Effector CD4-positive, alpha-beta T cell (primary cell): ENCODE measurements around the gene SNAPIN.
A peak's percentile ranks its signal among the peaks of the same experiment; 100 is the strongest.
"Not testable (repeated sequence)": the region's sequence is repeated elsewhere in the genome, so short reads cannot be mapped to it uniquely, and the experiment has no call there.

Experiments used
- DNase-seq: peaks from one replicate; pipeline ENCODE4 v3.0.0-alpha.2; 2020

Gene SNAPIN

DNA sequence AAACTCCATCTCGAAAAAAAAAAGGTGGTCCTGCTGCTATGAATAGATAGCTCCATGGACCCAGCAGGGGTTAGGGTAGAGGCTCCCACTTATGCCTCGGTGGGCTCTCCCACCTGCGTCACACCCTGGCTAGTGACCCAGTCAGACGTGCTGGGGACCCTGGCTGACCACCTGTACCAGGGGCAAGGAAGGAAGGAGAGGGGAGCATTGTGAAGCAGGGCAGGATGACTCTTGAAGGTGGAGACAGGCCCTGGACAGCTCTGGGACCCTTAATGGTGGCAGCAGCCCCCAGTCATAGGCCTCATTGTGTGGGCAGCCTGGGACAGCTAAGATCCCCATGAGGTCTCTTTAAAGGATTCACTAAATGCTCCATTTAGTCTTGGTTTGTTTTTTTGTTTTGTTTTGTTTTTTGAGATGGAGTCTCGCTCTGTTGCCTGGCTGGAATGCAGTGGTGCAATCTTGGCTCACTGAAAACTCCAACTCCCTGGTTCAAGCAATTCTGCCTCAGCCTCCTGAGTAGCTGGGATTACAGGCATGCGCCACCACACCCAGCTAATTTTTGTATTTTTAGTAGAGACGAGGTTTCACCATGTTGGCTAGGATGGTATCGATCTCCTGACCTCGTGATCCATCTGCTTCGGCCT is 10.4 kb upstream of the SNAPIN start:
- no peak for DNase-seq

DNA sequence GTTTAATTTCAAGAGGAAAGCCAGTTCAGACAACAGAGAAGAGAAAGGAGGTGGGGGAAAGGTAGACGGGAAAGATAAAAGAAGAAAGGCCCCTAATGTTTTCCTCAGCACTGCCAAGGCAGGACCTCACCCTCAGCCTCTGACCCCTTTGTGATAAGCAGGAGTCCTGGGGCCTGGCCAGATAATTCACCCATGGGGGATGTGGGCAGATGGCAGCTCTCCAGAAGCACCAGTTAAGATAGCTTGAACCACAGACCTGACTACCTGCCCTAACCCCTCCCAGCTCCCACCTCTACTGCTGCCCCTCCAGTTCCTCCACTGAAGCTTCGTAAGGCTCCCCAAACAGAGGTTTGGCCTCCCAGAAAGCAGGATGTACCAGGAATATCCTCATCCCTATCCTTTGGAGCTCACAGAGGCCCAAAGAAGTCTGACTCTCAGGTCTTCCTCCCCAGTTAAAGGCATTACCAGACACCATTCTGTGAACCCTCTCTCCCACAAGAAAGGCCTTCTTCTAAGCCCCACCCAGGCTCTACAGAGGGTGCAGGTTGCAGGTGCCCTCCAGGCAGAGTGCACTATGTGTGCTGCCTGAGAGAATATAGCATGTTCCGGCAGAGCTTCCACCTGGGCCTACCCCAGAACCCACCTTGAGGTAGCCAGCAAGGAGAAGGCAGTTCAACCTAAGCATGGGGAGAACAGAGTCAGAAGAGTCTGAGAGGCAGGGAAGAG is 9.2 kb upstream of the SNAPIN start:
- no peak for DNase-seq

DNA sequence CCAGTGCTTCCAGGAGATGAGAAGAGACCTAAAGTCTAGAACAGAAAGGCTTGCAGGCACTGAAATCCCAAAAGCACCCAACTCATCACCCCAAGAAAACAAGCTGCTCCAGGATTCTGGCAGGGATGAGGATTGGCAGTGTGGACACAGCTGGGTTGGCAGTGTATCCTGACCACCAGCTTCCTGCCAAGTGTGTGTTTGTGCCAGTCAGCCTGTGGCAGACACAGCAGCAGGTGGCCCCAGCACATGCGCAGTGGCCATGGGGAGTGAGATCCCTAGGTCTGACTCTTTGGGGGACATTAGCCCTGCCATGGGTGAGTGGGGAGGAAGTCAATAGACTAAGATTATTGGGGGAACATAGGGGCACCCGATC is 8.7 kb upstream of the SNAPIN start:
- no peak for DNase-seq

DNA sequence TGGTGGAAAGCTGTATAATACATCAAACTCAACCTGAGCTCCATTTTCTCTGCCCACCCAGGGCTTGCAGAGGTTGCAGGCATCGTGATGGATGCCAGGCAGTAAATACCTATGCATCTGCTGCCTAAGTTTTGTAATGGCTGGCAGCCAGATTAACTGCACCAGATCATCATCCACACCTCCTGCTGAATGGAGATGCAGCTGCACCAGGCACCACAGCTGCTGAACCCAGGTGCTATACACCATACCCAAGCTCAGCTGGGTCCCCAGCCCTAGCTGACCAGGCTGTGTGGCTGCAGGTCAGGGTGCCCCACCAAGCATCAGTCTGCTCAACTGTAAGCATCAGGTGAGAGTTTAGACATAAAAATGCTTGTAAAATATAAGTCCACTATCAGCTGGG is 6.7 kb upstream of the SNAPIN start:
- DNase-seq = no peak

DNA sequence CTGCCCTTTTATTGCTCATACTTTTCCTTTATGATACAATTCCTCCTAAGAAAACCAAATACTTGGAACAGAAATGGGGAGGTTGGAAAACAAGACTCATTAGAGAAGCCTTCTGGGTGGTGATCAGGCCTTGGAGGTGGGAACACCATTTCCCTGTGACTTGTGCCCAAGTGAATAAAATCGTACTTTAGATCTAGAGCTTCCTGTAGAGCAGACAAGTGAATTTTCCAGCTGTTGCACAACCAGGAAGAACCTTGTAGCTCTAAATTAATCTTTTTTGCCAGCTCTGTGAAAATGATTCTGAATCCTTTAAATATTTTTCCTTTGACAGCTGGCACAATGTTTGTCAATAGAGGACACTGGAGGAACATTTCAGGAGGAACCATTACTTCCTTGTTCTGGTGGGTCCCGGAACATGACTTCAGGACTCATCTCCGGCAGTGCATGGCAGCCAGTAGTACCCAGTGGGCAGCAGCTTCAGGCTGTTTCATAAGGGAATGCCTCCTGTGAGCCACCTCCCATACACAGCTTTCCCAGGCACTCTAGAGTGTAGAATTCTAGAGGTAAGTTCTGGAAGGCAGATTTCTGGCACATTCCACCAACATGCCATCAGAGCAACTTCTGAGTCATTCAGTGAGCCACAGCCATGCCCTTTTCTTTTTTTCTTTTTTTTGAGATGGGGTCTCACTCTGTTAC is 5.5 kb upstream of the SNAPIN start:
- DNase-seq = no peak

DNA sequence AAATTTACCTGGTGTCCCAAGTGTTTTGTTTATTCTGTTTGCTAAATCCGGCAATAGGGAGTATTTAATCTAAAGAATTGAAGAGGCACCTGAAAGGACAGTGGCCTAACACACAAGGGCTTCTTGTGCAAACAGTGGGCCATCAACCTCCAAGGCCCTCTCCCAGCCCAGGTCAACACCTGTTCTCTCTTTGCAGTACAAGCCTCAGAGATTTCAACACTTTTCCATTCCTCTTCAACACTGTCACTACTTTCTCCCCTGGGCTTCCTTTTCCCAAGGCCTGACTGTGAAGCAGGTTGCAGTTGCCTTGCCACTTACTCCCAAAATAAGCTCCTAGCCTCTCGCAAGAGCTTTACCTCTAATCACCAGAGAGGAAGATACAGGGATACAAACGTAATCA is 3.2 kb upstream of the SNAPIN start:
- no peak for DNase-seq

DNA sequence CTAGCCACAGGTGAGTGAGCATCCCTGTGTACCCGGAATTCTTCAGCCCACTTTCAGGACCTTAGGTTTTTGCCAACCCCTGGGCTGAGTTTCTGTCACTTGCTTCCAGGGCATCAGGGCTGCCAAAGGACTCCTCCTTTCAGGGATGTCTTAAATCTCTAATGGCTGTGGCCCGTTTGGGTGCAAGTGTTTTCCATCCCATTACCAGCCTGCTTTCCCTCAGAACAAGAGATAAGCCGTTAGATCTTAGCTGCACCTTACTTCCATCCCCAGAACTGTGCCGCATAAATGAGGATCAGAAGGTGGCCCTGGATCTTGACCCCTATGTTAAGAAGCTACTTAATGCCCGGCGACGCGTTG is 652 bp downstream of the SNAPIN start:
- DNase-seq = no peak

DNA sequence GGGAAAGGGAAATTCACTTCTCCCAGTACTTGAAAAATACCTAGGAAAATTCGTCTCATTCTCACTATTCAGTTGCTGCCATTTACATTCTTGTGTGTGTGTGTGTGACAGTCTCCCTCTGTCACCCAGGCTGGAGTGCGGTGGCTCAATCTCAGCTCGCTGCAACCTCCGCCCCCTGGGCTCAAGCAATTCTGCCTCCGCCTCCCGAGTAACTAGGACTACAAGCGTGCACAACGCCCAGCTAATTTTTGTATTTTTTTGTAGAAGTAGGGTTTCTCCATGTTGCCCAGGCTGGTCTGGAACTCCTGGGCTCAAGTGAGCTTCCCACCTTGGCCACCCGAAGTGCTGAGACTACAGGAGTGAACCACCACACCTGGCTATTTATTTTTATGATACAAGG is 1.2 kb downstream of the SNAPIN start:
- no peak for DNase-seq

DNA sequence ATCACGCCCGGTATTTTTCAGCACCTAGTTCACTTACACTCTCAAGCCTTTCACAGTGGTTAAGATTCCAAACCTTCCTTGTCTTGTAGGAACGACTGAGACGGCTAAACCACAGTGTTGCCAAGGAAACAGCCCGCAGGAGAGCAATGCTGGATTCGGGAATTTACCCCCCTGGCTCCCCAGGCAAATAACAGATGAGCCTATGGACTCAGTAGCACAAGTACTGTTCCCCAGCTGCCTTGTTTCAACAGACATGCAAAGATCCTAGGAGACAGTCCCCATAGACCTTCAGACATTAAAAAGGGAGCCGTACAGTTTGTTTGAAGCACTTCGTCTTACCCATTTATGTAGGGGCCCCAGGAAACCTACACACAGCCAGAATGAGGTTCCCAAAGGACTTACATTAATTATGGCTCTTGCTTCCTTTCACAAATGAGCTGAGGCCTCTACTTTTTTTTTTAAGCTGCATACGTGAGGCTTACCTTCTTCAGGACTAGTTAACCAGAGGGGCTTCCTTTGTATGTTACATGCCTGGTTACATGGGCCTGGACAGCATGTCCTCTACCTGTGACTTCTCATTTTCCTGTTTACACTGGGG is 2.7 kb downstream of the SNAPIN start:
- DNase-seq = no peak

DNA sequence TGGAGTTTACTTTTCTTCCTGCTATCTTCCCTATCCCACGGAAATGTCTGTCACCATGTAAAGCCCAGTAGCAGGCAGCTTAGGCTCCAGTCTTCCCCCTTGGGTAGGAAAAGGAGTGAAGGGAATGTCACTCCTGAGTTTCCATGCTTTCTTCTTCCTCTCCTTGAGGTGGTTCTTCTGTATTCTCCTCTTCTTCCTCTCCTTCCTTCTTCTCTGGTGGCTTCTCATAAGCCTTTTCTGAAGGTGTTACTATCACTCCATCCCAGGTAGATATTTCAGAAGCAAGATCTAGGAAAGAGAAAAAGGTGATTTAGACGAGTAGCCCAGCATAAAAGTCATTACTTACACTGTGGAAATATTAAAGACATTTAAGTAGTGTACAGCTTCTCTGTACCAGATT is 3.8 kb downstream of the SNAPIN start:
- no peak for DNase-seq

DNA sequence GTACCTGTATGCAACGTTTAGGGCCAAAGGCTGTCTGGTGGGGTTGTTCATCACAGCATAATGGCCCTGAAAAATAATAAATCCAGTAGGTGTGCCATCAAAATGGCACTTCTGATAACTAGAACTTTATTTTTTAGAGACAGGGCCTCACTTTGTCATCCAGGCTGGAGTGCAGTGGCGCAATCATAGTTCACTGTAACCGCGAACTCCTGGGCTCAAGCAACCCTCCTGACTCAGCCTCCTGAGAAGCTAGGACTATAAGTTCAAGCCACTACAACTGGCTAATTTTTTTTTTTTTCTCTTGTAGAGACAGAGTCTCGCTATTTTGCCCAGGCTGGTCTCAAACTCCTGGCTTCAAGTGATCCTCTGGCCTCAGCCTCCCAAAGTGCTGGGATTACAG is 4.7 kb downstream of the SNAPIN start:
- DNase-seq = no peak

DNA sequence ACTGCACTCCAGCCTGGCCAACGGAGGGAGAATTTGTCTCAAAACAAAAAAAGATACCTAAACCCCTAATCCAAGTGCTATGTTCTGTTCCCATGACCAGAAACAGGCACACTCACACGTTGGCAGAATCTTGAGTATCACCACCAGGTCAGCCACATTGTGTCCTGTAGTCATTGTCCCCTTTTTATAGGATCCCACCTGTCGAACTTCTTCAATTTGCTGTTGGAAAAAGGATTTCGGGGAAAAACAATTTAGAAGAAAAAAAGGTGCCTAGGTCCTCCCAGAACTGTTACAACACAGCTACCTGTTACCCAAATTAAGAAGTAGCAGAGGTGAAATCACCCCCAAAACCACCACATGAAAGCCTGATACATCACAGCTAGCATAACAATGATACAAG is 8.9 kb downstream of the SNAPIN start:
- no peak for DNase-seq

DNA sequence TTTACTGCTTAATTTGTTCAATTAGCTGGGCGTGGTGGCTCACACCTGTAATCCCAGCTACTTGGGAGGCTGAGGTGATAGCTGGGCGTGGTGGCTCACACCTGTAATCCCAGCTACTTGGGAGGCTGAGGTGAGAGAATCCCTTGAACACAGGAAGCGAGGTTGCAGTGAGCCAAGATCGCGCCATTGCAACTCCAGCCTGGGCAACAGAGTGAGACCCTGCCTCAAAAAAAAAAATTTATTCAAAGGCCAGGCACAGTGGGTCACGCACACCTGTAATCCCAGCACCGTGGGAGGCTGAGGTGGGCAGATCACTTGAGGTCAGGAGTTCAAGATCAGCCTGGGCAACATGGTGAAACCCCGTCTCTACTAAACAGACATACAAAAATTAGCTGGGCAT is 10.2 kb downstream of the SNAPIN start:
- DNase-seq = not testable (repeated sequence)

DNA sequence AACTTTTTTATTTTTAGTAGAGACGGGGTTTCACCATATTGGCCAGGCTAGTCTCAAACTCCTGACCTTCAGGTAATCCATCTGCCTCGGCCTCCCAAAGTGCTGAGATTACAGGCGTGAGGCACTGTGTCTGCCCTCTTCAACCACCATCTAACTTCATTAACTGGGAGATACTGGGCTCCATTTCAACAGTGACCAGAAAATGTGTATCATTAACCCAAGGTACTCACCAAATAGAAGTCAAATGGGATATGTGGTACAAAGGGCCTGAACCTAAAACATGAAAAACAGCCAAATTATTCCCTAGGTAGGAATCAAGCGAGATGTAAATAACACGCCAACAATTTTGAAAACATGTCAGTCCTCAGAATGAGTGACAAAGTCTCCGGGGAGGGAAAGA is 11.1 kb downstream of the SNAPIN start:
- DNase-seq = no peak

DNA sequence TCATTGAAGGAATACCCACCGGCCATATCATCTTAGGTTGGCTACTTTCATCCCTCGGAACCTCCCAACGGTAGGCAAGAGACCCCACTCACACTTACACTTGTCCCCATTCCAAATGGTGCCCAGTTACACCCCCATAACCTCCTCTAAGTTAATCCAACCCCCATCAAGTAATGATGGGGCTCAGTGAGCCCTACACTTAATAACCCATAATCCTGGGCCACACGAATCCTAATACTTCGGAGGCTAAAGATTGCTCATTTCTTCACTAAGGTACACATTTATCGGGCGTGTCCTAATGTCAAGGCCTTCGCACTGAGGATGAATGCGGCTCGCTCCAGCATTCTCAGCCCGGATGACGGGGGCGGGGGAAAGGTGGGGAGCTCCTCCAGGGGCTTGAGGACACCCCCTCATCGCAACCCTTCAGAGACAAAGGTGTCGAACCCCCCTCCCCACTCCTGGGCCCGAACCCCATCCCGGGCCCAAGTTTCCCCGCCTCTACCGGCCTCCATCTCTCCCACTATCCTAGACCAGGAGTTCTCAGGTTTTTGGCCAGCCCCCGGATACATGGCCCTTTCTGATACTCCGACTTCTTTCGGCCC is 11.9 kb downstream of the SNAPIN start:
- no peak for DNase-seq

DNA sequence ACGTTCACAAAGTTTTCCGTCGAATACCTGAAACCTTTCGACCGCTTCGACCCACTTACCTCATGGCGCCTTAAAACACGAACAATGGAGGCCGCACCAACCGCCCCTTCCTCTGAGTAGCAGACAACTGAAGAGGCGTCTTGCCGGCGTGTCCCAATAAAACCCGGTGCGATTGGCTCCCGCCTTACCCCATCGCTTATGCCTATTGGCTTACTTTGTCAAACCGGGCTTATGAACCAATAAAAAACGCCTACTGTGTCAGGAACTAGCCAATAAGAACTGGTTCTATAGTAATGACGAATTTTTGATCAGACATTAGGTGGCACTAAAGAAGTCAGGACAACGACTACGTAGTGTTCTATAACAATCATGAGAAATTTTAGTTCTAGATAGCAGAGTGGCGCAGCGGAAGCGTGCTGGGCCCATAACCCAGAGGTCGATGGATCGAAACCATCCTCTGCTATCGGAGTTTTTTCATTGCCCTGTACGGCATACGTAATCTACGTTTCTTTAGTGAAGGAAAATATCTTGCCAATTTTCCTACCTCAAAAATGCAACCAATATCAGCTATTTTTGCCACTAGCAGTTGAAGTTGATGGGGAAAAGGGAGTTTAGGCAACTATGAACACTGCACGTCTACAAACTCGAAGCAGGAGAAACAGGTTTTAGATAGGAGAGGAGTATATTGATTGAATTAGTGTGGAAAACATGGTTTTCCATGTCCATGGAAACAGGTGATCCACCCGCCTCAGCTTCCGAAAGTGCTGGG is 12.5 kb downstream of the SNAPIN start, which contains the start of gene ILF2:
TSS of gene ILF2 (minus strand) at position 135 of the 769 bp plus-strand sequence. CDS start at position 64, 71 bp downstream.
- peak; percentile 97 for DNase-seq

DNA sequence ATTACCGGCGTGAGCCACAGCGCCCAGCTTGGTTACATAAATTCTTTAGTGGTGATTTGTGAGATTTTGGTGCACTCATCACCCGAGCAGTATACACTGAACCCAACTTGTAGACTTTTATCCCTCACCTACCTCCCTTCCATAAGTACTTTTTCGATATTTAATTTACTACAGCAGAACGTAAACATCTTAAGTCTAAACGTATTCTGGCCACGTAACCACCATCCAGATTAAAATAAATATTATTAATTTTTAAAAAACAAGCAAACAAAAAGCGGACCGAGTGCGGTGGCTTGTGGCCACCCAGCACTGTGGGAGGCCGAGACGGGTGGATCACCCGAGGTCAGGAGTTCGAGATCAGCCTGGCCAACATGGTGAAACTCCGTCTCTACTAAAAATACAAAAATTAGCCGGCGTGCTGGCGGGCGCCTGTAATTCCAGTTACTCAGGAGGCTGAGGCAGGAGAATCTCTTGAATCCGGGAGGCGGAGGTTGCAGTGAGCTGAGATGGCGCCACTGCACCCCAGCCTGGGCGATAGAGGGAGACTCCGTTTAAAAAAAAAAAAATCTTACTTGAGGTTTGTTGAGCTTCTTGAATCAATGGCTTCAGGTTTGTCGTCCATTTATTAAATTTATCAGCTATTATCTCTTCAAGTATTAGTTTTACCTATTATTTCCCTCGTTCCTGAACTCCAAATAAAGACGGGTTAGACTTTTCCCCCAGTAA is 13.3 kb downstream of the SNAPIN start:
- not testable (repeated sequence) for DNase-seq

DNA sequence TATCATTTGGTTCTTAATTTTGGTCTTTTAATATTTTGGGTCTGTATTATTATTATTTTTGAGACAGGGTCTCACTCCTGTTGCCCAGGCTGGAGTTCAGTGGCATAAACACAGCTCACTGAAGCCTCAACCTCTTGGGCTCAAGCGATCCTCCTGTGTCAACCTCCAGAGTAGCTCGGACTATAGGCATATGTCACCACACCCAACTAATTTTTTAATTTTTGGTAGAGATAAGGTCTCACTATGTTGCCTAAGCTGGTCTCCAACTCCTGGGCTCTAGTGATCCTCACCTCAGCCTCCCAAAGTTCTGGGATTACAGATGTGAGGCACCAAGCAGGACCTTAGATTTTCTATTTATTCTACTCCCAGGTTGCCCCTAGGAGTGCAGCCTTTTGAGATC is 15.0 kb downstream of the SNAPIN start:
- DNase-seq = no peak

DNA sequence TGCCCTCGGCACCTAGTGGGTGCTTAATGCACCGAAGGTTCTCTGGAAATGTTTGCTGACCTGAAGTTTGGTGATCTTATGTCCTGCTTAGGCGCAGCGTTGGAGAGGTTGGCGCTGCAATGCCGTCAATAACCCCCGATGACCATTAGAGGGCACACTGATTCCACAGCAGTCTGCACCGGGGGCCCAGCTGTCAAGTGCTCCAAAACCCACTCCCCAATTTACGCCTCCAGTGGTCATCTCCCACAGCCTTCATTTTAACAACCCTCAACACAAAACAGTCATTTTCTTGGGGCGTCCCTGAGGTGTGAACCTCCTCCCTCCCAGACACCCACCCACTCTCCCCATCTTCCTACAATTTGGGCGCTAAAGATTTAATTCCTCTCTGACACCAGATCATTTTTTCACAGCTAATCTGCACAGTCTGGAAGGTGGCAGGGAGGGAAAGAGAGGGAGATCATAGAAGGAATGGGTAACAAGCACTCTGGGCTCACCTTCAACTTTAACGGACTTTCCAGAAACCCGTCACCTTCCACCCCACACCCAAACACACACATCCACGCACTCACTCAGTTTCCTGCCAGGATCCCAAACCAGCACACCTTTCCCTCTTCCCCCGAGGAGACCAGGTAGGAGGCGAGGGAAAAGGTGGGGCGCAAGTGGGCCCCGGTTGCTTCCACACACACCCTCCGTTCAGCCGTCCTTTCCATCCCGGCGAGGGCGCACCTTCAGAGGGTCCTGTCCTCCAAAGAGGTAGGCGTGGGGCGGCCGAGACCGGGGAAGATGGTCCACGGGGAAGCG is 19.4 kb downstream of the SNAPIN start:
- DNase-seq = peak; percentile 21

DNA sequence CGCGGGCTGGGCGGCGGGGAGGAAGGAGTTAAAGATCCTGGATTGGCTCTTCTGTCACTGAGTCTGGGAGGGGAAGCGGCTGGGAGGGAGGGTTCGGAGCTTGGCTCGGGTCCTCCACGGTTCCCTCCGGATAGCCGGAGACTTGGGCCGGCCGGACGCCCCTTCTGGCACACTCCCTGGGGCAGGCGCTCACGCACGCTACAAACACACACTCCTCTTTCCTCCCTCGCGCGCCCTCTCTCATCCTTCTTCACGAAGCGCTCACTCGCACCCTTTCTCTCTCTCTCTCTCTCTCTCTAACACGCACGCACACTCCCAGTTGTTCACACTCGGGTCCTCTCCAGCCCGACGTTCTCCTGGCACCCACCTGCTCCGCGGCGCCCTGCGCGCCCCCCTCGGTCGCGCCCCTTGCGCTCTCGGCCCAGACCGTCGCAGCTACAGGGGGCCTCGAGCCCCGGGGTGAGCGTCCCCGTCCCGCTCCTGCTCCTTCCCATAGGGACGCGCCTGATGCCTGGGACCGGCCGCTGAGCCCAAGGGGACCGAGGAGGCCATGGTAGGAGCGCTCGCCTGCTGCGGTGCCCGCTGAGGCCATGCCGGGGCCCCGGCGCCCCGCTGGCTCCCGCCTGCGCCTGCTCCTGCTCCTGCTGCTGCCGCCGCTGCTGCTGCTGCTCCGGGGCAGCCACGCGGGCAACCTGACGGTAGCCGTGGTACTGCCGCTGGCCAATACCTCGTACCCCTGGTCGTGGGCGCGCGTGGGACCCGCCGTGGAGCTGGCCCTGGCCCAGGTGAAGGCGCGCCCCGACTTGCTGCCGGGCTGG is 20.2 kb downstream of the SNAPIN start, which contains the start of gene NPR1:
TSS of gene NPR1 (plus strand) at position 170 of the 818 bp plus-strand sequence. CDS start at position 591, 421 bp downstream.
- no peak for DNase-seq
